ENCODE data around the gene GMPPB.
"Not testable (repeated sequence)": the region's sequence is repeated elsewhere in the genome, so short reads cannot be mapped to it uniquely, and the experiment has no call there.

The GMPPB gene

DNA sequence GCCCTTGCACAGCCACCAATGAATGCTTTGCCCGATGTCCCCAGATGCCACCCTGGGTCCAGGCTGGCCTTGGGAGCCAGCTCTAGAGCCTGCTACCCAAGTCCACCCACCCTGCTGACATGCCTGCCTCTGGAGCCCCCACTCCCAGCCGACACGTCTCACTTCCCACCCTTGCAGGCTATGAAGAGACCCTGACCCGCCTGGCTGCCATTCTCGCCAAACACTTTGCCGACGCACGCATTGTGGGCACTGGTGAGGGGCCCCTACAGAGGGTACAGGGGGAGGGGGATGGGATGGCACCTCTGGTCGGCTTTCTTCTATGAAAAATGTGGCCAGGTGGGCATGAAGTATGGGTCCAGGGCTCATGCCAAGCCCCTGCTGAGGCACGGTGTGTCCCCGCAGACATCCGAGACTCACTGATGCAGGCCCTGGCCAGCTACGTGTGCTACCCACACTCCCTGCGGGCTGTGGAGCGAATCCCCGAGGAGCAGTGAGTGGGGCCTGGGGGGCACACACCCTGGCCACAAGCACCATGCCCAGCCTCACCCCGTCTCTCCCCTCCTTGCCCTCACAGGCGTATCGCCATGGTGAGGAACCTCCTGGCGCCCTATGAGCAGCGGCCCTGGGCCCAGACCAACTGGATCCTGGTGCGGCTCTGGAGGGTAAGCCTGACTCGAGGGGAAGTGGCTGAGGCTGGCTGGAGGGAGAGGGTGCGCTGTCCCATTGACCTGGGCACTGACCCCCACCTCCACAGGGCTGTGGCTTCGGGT is 10.2 kb downstream of the GMPPB start:
- no peak for DNase-seq (ENCODE audit: low spot score)

DNA sequence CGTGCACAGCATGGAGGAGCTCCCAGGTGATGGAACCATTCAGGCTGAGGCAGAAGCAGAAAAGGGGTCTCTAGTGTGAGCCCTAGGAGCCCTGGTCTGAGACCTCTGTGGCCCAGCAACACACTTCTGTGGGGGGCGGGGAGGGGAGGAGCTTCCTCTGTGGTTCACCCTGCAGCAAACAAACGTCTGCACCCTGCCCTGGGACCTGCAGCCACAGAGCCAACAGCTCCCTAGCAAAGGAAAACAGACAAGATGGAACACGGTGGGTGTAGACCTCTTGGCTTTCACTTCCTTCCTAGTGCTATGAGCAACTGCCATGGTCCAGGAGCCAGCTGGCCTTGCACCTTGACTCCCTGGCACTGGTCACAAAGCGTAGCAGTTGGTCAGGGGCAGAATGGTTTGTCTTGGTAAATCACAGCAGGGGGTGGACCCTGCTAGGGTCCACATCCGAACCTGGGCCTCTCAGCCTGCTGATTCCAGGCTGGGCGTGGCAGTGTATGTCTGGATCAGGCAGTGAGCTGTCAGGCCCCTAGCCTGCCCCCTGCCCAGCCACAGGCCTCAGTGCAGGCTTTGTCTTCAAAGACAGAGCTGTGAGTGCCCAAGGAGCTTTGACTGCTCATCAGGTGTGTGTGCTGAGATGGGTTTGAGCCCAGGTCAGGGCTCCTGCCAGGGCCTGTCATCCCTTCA is 11.0 kb downstream of the GMPPB start:
- no peak for DNase-seq (ENCODE audit: low spot score)

- DNase-seq (ENCODE audit: low spot score) = no peak
These were observed 11.6 kb downstream of the GMPPB start for GRCh38 chr3:49712166-49712565.

DNA sequence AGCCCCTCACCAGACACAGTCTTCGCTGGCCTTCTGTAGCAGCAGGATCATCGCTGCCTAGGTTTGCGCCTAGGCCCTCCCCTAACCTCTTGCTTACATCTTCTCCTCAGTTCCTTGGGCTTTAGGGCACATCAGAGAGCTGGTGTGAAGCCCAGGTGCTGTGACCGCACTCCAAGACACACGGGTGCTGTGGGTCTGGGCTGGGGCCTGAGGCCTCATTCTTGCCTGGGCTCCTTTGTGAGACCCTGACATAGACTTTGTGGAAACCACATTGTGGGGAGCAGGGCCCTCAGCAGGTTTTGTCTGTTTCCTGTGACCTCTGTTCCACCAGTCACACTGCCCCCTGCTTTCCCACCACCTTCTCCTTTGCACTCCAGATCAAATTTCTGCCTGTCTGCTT is 12.3 kb downstream of the GMPPB start:
- DNase-seq (ENCODE audit: low spot score) = no peak

- no peak for DNase-seq (ENCODE audit: low spot score)
These were observed 13.9 kb downstream of the GMPPB start for GRCh38 chr3:49709852-49710251.

GRCh38 chr3:49707113-49707480 is 16.7 kb downstream of the GMPPB start:
- DNase-seq (ENCODE audit: low spot score) = no peak

- DNase-seq (ENCODE audit: low spot score) = no peak
These were observed 17.2 kb downstream of the GMPPB start for GRCh38 chr3:49706456-49707112.

DNA sequence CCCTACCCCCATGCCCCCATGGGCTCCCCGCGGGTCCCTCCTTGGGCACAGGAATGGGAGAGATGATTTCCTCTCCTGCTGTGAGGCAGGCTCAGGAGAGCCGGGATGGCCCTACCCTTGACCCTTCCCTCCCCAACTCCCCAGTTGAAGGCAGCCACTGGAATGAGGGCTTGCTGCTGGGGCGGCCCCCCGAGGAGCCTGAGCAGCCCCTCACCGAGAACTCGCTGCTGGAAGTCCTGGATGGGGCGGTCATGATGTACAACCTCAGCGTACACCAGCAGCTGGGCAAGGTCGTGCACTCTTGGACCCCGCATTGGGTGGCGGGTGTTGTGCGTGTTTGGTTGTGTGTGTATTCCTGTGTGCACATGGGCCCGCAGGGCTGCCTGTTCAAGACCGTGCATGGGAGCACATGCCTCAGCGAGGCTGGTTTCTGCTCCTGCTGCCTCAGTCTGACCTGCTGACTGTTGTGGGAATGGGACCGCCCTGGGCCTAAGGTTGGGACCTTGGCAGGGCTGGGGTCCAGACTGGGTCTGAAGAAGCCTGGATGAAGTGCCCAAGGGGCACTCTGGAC is 18.3 kb downstream of the GMPPB start:
- DNase-seq (ENCODE audit: low spot score) = no peak

- no peak for DNase-seq (ENCODE audit: low spot score)
These were observed 19.1 kb downstream of the GMPPB start for GRCh38 chr3:49704629-49705028.

- no peak for DNase-seq (ENCODE audit: low spot score)
These were observed 19.8 kb downstream of the GMPPB start for GRCh38 chr3:49703956-49704355.

DNA sequence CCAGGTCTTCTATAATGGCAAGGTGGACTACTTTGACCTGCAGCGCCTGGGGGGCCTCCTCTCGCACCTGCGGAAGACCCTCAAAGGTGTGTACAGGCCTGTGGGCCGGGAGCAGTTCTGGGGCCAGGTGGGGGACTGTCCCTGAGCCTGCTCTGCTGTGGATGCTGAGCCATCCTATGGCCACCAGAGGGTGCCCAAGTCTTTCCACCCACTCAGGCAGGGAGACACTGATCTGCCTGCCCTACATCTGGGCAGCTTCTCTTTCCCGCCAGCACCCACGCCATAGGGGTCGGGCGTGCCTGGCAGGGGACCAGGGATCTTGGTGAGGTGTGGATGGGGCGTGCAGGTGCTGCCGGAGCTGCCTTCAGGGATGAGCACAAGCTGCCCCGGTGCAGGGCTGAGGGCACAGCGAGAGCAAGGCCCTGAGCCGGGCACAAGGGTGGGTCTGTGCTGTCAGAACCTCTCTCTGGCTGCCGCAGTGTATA is 20.3 kb downstream of the GMPPB start:
- peak; percentile 42 for DNase-seq (ENCODE audit: low spot score)

DNA sequence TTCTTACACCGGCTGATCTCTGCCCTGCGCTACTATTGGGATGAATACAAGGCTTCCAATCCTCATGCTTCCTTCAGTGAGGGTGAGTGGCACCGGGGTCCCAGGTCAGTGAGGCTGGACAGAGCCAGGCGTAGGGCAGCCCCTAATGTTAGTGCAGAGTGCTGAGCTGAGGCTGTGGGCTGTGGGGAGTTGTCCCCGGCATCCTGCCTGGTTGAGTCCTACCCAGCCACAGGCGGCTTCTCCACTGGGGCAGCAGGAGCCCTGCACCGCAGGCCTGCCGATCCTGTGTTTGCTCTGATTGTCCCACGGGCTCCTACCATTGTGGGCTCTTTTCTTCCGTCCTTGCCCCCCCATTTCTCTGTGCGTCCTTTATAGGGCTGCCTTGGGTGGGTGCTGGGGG is 21.1 kb downstream of the GMPPB start:
- no peak for DNase-seq (ENCODE audit: low spot score)

- DNase-seq (ENCODE audit: low spot score) = no peak
These were observed 22.2 kb downstream of the GMPPB start for GRCh38 chr3:49701388-49702077.

DNA sequence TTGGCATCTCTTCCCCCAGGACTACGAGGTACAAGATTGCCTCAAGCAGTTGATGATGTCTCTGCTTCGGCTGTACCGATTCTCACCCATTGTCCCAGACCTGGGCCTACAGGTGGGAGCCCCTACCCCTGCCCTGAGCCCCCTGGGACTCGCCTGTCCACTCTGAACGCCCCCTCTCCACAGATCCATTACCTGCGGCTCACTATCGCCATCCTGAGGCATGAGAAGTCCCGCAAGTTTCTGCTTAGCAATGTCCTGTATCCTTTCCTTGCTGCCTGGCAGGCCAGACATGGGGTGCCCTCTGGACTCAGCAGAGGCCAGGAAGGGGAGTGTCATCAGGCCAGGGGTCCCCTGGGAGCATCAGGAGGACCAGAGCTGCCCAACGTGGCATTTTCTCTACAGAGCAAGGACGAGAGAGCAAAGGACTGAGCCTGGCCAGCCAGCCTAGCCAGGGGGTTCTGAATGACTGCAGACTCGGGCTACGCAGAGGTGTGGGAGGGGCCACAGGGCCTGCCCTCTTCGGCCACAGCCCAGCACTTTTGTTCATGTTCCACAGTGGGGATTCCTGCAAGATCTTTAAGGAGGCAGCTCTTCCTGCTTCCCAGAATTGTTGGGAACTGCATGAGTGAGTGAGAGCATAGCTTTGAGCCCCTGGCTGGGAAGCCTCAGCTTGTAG is 23.2 kb downstream of the GMPPB start:
- no peak for DNase-seq (ENCODE audit: low spot score)

- no peak for DNase-seq (ENCODE audit: low spot score)
These were observed 23.7 kb downstream of the GMPPB start for GRCh38 chr3:49700014-49700413.

GRCh38 chr3:49699281-49699979 is 24.3 kb downstream of the GMPPB start:
- DNase-seq (ENCODE audit: low spot score) = no peak

DNA sequence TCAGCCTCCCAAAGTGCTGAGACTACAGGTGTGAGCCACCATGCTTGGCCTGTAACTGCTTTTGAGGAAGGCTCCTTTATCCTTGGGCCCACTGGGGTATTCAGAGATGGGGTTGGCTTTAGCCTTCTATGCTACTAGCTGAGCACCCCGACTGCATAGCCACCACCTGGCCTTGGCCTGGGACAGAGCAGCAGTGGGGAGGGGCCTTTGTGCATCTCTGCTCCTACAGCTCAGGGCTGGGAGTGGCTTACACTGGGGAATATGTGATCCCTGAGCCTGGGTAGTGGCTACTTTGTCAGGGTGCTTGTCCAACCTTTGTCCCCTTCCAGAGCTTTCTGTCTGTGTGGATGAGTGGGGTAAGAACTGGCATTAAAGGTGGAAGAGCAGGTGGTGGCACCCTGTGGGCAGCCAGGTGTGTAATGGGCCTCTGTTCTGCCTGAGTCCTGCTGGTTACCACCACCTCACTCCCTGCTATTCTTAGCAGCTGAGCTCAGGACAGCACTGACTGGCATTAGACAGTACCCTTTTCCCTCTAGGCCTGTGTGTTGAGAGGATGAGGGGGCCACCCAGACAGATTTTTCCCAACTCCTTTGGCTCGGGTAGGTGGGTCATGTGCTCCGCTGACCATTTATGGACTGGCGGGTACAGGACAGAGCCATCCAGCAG is 28.3 kb downstream of the GMPPB start:
- not testable (repeated sequence) for DNase-seq (ENCODE audit: low spot score)

DNA sequence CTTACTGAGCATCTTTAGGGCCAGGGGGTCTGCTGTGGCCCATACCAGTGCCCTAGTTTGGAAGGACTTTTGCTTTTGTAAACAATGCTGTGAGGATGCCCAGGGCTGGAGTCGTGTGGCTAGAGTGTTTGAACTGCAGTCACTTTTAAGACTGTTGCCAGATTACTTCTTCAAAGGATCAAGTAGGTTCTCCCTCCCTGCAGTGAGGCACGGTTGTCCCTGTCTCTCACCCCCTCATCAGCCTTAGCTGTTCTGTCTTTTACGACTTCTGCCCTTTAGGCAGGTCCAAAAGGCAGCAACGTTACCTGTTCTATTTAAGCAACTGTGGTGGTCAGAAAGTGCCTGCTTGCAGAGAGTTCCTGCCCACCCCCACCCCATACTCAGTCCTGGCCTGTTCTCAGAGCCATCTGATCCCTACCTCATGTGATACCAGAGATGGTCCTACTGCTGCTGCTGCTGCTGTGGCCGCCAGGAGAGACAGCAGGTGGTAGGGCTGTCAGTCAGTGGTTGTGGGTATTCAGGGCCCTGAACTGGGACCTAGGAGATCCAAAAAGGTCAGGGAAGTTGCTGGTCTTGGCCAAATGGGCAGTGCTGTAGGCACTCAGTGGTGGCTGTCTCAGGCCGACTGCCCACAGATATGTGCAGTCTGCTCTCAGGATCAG is 29.2 kb downstream of the GMPPB start:
- not testable (repeated sequence) for DNase-seq (ENCODE audit: low spot score)

- not testable (repeated sequence) for DNase-seq (ENCODE audit: low spot score)
These were observed 32.3 kb downstream of the GMPPB start for GRCh38 chr3:49691481-49691880.

- not testable (repeated sequence) for DNase-seq (ENCODE audit: low spot score)
These were observed 32.9 kb downstream of the GMPPB start for GRCh38 chr3:49690856-49691255.

All from putamen (tissue), 1 donor.